ENCODE data around the gene ANKRD16. TPM values are rescaled to one million over a fixed set of nuclear protein-coding genes. Genes with fewer than 3 reads are reported as not detected.

ANKRD16 gene
- total and polyA plus RNA-seq, 2 of the 8 experiments (the other 6 are each of a cell fraction or from before 2014, with no cell fraction given): 8.2 to 12.7 TPM

GRCh38 chr10:5903563-5903962 lies 13.9 kb upstream of the ANKRD16 start:
- Histone ChIP-seq H3K4me2 (ENCODE audit: insufficient read depth in 1 of 2, low read depth in 2 of 2, low read length in 2 of 2) (no peak overlapping the region), H3K14ac (ENCODE audit: insufficient read length) (no peak overlapping the region), H3K18ac (ENCODE audit: extremely low read depth, low read length) (no peak overlapping the region), H3K23me2 (ENCODE audit: low read depth, low read length) (no peaks in the 10 kb centered on the region), H4K91ac (replicated peaks; ENCODE audit: insufficient read length, low read length) (no peak overlapping the region), H2BK120ac (replicated peaks; ENCODE audit: low read depth, low read length) (no peak overlapping the region), H4K8ac (ENCODE audit: extremely low read depth, insufficient read depth, low read length) (no peak overlapping the region), H3K9me3 (ENCODE audit: insufficient read depth in 2 of 2, low read depth in 1 of 2, low read length in 1 of 2) (no peaks in the 10 kb centered on the region), H3K23ac (ENCODE audit: insufficient read length) (no peak overlapping the region), H3K56ac (replicated peaks; ENCODE audit: insufficient read length, low read depth, low read length) (no peak overlapping the region), H3K36me3 (ENCODE audit: control insufficient read depth in 2 of 4, insufficient read depth in 4 of 4, low read length in 3 of 4) (peaks cover 0 to 5% (median 3%) of the 10 kb centered on the region in 4 experiments; a peak in 4 of 8 replicates), H3K4me3 (ENCODE audit: extremely low read depth in 1 of 4, insufficient read depth in 2 of 4, low read depth in 3 of 4, low read length in 4 of 4) (no peak overlapping the region), H4K5ac (ENCODE audit: insufficient read length, low read depth, low read length) (no peak overlapping the region), H3K9ac (replicated peaks in 1 of 4; ENCODE audit: extremely low read depth in 1 of 4, low read depth in 3 of 4, low read length in 3 of 4) (no peak overlapping the region), H2BK15ac (ENCODE audit: low read length) (no peak overlapping the region), H2BK20ac (ENCODE audit: low read length) (no peak overlapping the region), H4K20me1 (replicated peaks in 1 of 2; ENCODE audit: control insufficient read depth in 1 of 2, insufficient read depth in 2 of 2, low read length in 2 of 2) (peaks cover 4 to 7% of the 10 kb centered on the region in 2 experiments), H3K27me3 (replicated peaks in 1 of 4; ENCODE audit: control insufficient read depth in 3 of 4, extremely low read depth in 1 of 4, insufficient read depth in 3 of 4, low read length in 3 of 4) (no peaks in the 10 kb centered on the region), H3K79me1 (ENCODE audit: low read depth, low read length) (peaks cover 5% of the 10 kb centered on the region; the same call in 1 of the 2 replicates), H3K4ac (replicated peaks; ENCODE audit: insufficient read length, low read depth, low read length) (no peak overlapping the region), H3K4me1 (replicated peaks in 1 of 4; ENCODE audit: control insufficient read depth in 3 of 4, insufficient read depth in 4 of 4, low read length in 3 of 4) (no peaks in the 10 kb centered on the region), H2AK5ac (ENCODE audit: low read depth, low read length) (no peak overlapping the region), H2BK5ac (ENCODE audit: low read depth, low read length) (no peak overlapping the region), H3K27ac (ENCODE audit: low read depth, low read length) (no peak overlapping the region), H2BK12ac (ENCODE audit: low read depth, low read length) (no peak overlapping the region), H3K79me2 (ENCODE audit: control insufficient read depth in 1 of 2, insufficient read depth in 2 of 2, low read length in 2 of 2) (peaks cover 0 to 26% of the 10 kb centered on the region in 2 experiments; a peak in 3 of 4 replicates), H2AFZ (ENCODE audit: low read length) (no peak overlapping the region)
- DNase-seq (ENCODE audit: low read depth in 1 of 2, low spot score in 2 of 2): no peak
- no peak for TF ChIP-seq TCF12 (IDR thresholded peaks at IDR 0.05; ENCODE audit: low read depth, low read length)
- WGBS, 2 experiments (ENCODE audit: extremely low coverage in 1 of 2, insufficient coverage in 1 of 2, insufficient read length in 1 of 2, insufficient replicate concordance in 2 of 2, low coverage in 1 of 2, low lambda C conversion rate in 2 of 2, missing lambda C conversion rate in 1 of 2): 96% methylated on average over 6 of the region's 6 CpGs; no CpG with 5 or more reads in 1 of the 2 experiments
- no peak for FAIRE-seq
- CTCF ChIA-PET (ENCODE audit: partially characterized antibody): interaction anchor here (0.6 kb wide), 2 partner anchors 30 to 250 kb away, joined by 3 read pairs; no protein-coding TSS in a partner anchor
- POLR2A ChIA-PET (ENCODE audit: partially characterized antibody): interaction anchor here (3.8 kb wide), 1 partner anchor 14 kb away, joined by 20 read pairs; the partner anchor contains the start of genes ANKRD16 and FBH1
